OCI-LY7 (cell line): ENCODE results near the gene KRT3. TPM values are rescaled to one million over a fixed set of nuclear protein-coding genes. Genes with fewer than 3 reads are reported as not detected.

Source experiments
- BruUV-seq: library from RNA; stranded (reverse); fragments of 400-500 nt; replicated peaks from 2 replicates; lab custom pipeline; 2021; lab: Mats Ljungman, UMichigan
- CTCF ChIA-PET: fragments of 300-600 bp; sonication (Branson Sonifier 250); formaldehyde crosslinking; loops from one replicate; lab custom pipeline; 2022; ENCODE audit warnings: antibody characterized with exemption; ENCODE audit not compliant: unreplicated experiment; lab: Charles Lee
- POLR2A ChIA-PET: fragments of 300-600 bp; sonication (Branson Sonifier 250); formaldehyde crosslinking; loops from one replicate; lab custom pipeline; 2022; ENCODE audit warnings: antibody characterized with exemption; lab: Charles Lee
- DNase-seq: peaks from one replicate; pipeline ENCODE4 v3.0.0-alpha.2; 2015; ENCODE audit warnings: low spot score
- H2AFZ ChIP-seq: fragments of 200-600 bp; sonication (generic), shearing (Covaris generic); 2 replicates; pipeline ENCODE4 v1.6.1; 2014; ENCODE audit warnings: mild to moderate bottlenecking, antibody characterized with exemption, low read length, moderate library complexity
- H3K27ac ChIP-seq: fragments of 200-600 bp; sonication (generic); 2 replicates; pipeline ENCODE4 v1.5.1; 2014; ENCODE audit warnings: mixed run types, low read depth, mild to moderate bottlenecking, moderate library complexity, low read length, inconsistent platforms; ENCODE audit not compliant: poor library complexity, severe bottlenecking
- H3K36me3 ChIP-seq: fragments of 200-600 bp; sonication (generic); 2 replicates; pipeline ENCODE4 v1.6.1; 2014; ENCODE audit warnings: mild to moderate bottlenecking, antibody characterized with exemption, low read length, moderate library complexity, mixed read lengths; ENCODE audit not compliant: insufficient read depth
- H3K4me1 ChIP-seq: fragments of 200-600 bp; sonication (generic); 2 replicates; pipeline ENCODE4 v1.5.1; 2014; ENCODE audit warnings: mild to moderate bottlenecking, low read length; ENCODE audit not compliant: insufficient read depth, poor library complexity, severe bottlenecking
- H3K4me2 ChIP-seq: fragments of 200-600 bp; sonication (generic); 2 replicates; pipeline ENCODE4 v1.6.1; 2014; ENCODE audit warnings: mild to moderate bottlenecking, low read length
- H3K4me3 ChIP-seq: fragments of 200-600 bp; sonication (generic); 2 replicates; pipeline ENCODE4 v1.5.1; 2014; ENCODE audit warnings: mild to moderate bottlenecking, low read depth, low read length; ENCODE audit not compliant: poor library complexity, severe bottlenecking
- H3K79me2 ChIP-seq: fragments of 200-600 bp; sonication (generic); 2 replicates; pipeline ENCODE4 v1.6.1; 2016; ENCODE audit warnings: low read depth, mild to moderate bottlenecking, low read length, moderate library complexity, mixed read lengths; ENCODE audit not compliant: insufficient read depth
- H3K9me2 ChIP-seq: fragments of 200-600 bp; sonication (generic); 2 replicates; pipeline ENCODE4 v1.6.1; 2016; ENCODE audit warnings: mild to moderate bottlenecking, low read length, mixed read lengths; ENCODE audit not compliant: insufficient read depth
- H3K9me3 ChIP-seq: fragments of 200-600 bp; sonication (generic); 2 replicates; pipeline ENCODE4 v1.6.1; 2014; ENCODE audit warnings: mild to moderate bottlenecking, mixed run types, low read length, mixed read lengths
- H4K20me1 ChIP-seq: fragments of 200-600 bp; sonication (generic); 2 replicates; pipeline ENCODE4 v1.6.1; 2014; ENCODE audit warnings: mild to moderate bottlenecking, antibody characterized with exemption, low read length, moderate library complexity, mixed read lengths; ENCODE audit not compliant: insufficient read depth
- CTCF ChIP-seq: fragments of 200-600 bp; sonication (generic); conservative IDR thresholded peaks from 2 replicates; pipeline ENCODE4 v1.5.1; 2014; ENCODE audit warnings: mild to moderate bottlenecking, antibody characterized with exemption, low read length, moderate library complexity, mixed read lengths
- EZH2phosphoT487 ChIP-seq: fragments of 200-600 bp; sonication (generic); IDR thresholded peaks from 2 replicates; pipeline ENCODE4 v1.6.1; 2018; ENCODE audit warnings: low read depth, borderline replicate concordance, mild to moderate bottlenecking, mixed run types, antibody characterized with exemption, low read length, moderate library complexity, mixed read lengths
- intact Hi-C: fragments of 100-400 bp; cut with micrococcal nuclease; formaldehyde crosslinking; loops from one replicate; pipeline ENCODE4 v1.10.0; 2022; ENCODE audit not compliant: unreplicated experiment
- total RNA-seq, 2 experiments: library from RNA; depleted of rRNA in 1 of 2; stranded (reverse); fragments of >200 nt in 1 of 2; shearing (Covaris generic) in 1 of 2; gene quantifications; 2 replicates each; pipeline ENCODE4 v1.2.3, GENCODE V29; 2014 to 2022

Gene KRT3
- total RNA-seq, 2 experiments from 2014 or later = not detected

GRCh38 chr12:52774629-52775250 is 21.2 kb downstream of the KRT3 start:
- intact Hi-C loops = no loop called here
- Histone ChIP-seq H3K9me3 (no peaks in the 10 kb centered on the region), H3K4me1 (no peaks in the 10 kb centered on the region), H3K79me2 (no peaks in the 10 kb centered on the region), H3K4me2 (no peak overlapping the region), H3K9me2 (no peaks in the 10 kb centered on the region), H3K27ac (no peak overlapping the region), H3K4me3 (no peak overlapping the region), H4K20me1 (no peaks in the 10 kb centered on the region; the same call in 1 of the 2 replicates), H3K36me3 (no peaks in the 10 kb centered on the region), H2AFZ (no peak overlapping the region)
- POLR2A ChIA-PET = interaction anchor here (0.6 to 0.7 kb wide), 2 partner anchors 52 to 1782 kb away, joined by 3 to 4 read pairs; no protein-coding TSS in a partner anchor
- no peak for DNase-seq
- TF ChIP-seq CTCF (no peak), EZH2phosphoT487 (no peak)
- CTCF ChIA-PET = no interaction called here
- BruUV-seq = no TSS peak

DNA sequence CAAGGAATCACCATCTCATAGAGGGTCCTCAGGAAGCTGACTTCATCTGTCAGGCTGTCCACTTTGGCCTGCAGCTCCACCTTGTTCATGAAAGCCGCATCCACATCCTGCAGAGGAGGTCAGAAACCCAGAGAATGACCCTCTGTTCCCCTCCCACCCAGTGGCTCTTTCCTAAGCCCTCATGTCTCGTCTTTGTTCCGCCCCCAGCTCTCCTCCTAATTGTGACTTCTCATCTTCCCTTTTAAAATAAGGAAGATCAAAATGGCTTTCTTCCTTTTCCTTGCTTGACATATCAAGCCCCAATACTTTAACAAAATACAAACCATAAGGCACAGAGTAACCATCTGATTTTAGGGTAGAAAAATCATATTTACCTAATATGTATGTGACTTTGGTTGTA is 23.1 kb downstream of the KRT3 start:
- Histone ChIP-seq H3K9me2 (no peaks in the 10 kb centered on the region), H3K4me2 (no peak overlapping the region), H2AFZ (no peak overlapping the region), H3K27ac (no peak overlapping the region), H3K4me1 (no peaks in the 10 kb centered on the region), H3K36me3 (no peaks in the 10 kb centered on the region), H3K79me2 (no peaks in the 10 kb centered on the region), H3K4me3 (no peak overlapping the region), H4K20me1 (no peaks in the 10 kb centered on the region; the same call in 1 of the 2 replicates), H3K9me3 (no peaks in the 10 kb centered on the region)
- intact Hi-C loops = no loop called here
- TF ChIP-seq CTCF = no peak
- TF ChIP-seq EZH2phosphoT487 = no peak
- ChIA-PET POLR2A (interaction anchor here (1.0 kb wide), 1 partner anchor 8 kb away, joined by 3 read pairs; no protein-coding TSS in a partner anchor), CTCF (no interaction called here)
- DNase-seq = no peak
- no TSS peak for BruUV-seq

DNA sequence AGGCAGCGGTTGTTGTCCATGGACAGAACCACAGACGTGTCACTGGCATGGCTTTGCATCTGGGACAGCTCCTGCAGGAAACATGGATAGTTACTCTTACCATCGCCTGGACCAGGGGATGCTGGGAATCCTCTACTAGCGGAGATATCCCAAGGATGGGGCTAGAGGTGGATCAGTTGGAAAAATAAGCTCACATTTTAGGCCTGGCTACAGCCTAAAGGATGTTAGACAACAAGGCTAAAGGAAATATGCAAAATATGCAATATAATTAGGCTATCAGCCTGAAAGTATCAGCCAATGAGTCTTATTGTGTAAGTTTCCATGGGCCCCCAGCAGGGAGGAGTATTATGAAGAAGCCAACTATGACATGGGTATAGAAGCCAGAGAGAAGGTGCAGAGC is 23.7 kb downstream of the KRT3 start:
- ChIA-PET CTCF (no interaction called here), POLR2A (no interaction called here)
- TF ChIP-seq EZH2phosphoT487 = no peak
- TF ChIP-seq CTCF = no peak
- no TSS peak for BruUV-seq
- no peaks in the 10 kb centered on the region for H3K9me2 ChIP-seq
- no peak overlapping the region for H3K4me3 ChIP-seq
- no peak overlapping the region for H2AFZ ChIP-seq
- H3K4me1 ChIP-seq = no peaks in the 10 kb centered on the region
- no peaks in the 10 kb centered on the region; the same call in 1 of the 2 replicates for H4K20me1 ChIP-seq
- H3K36me3 ChIP-seq = no peaks in the 10 kb centered on the region
- H3K9me3 ChIP-seq = no peaks in the 10 kb centered on the region
- H3K27ac ChIP-seq = no peak overlapping the region
- intact Hi-C loops = no loop called here
- no peaks in the 10 kb centered on the region for H3K79me2 ChIP-seq
- no peak overlapping the region for H3K4me2 ChIP-seq
- DNase-seq = no peak
